H1 (cell line): Measurements from ENCODE around the gene ANKRD17. TPM values are rescaled to one million over a fixed set of nuclear protein-coding genes. Genes with fewer than 3 reads are reported as not detected.

Source experiments
- CTCF ChIA-PET: fragments of 300-600 bp; sonication (Branson Sonifier 250); formaldehyde crosslinking; loops from one replicate; lab custom pipeline; 2021; ENCODE audit not compliant: partially characterized antibody; lab: Charles Lee
- POLR2A ChIA-PET: fragments of 300-600 bp; sonication (Branson Sonifier 250); formaldehyde crosslinking; loops from one replicate; lab custom pipeline; 2021; ENCODE audit warnings: inconsistent platforms; ENCODE audit not compliant: partially characterized antibody; lab: Charles Lee
- DNase-seq, 2 experiments: peaks; one replicate each; pipeline versions ENCODE4 v3.0.0 to v3.0.0-alpha.2; 2010 to 2022; ENCODE audit warnings: low spot score in 2 of 2, low read depth in 1 of 2, mixed read lengths in 1 of 2
- FAIRE-seq: peaks from 2 replicates; lab custom pipeline; 2011; peaks lifted over from hg19 to GRCh38; lab: Jason Lieb, UNC
- H2AFZ ChIP-seq: 2 replicates; pipeline ENCODE4 v1.8.1; 2012; ENCODE audit warnings: low read length, inconsistent platforms
- H2AK5ac ChIP-seq: 2 replicates; pipeline ENCODE4 v1.6.1; 2013; ENCODE audit warnings: low read depth, low read length
- H2BK120ac ChIP-seq: replicated peaks from 2 replicates; pipeline ENCODE3; 2013; ENCODE audit warnings: low read depth, low read length, inconsistent platforms
- H2BK12ac ChIP-seq: 2 replicates; pipeline ENCODE4 v1.6.1; 2013; ENCODE audit warnings: low read depth, low read length
- H2BK15ac ChIP-seq: 2 replicates; pipeline ENCODE4 v1.6.1; 2013; ENCODE audit warnings: low read length
- H2BK20ac ChIP-seq: 2 replicates; pipeline ENCODE4 v1.6.1; 2013; ENCODE audit warnings: low read length
- H2BK5ac ChIP-seq: 2 replicates; pipeline ENCODE4 v1.6.1; 2013; ENCODE audit warnings: low read depth, low read length
- H3K14ac ChIP-seq: 2 replicates; pipeline ENCODE4 v1.6.1; 2013; ENCODE audit warnings: inconsistent platforms; ENCODE audit not compliant: insufficient read length
- H3K18ac ChIP-seq: 2 replicates; pipeline ENCODE4 v1.6.1; 2013; ENCODE audit warnings: low read length; ENCODE audit errors: extremely low read depth
- H3K23ac ChIP-seq: 2 replicates; pipeline ENCODE4 v1.6.1; 2013; ENCODE audit warnings: inconsistent platforms; ENCODE audit not compliant: insufficient read length
- H3K23me2 ChIP-seq: 2 replicates; pipeline ENCODE4 v1.6.1; 2013; ENCODE audit warnings: low read depth, low read length
- H3K27ac ChIP-seq: 2 replicates; pipeline ENCODE4 v1.6.1; 2011; ENCODE audit warnings: low read depth, low read length, inconsistent platforms
- H3K27me3 ChIP-seq, 4 experiments: replicated peaks in 1 of 4; 1 replicate in 1 of 4; 2 replicates in 3 of 4; pipeline versions ENCODE4 v1.6.1 to v1.8.1; 2011 to 2013; ENCODE audit warnings: low read length in 3 of 4, mild to moderate bottlenecking in 3 of 4, inconsistent platforms in 2 of 4, mixed read lengths in 2 of 4, moderate library complexity in 1 of 4; ENCODE audit not compliant: control insufficient read depth in 3 of 4, insufficient read depth in 3 of 4; ENCODE audit errors: extremely low read depth in 1 of 4
- H3K36me3 ChIP-seq, 4 experiments: 2 replicates each; pipeline versions ENCODE4 v1.6.1 to v1.8.1; 2011 to 2013; ENCODE audit warnings: mild to moderate bottlenecking in 4 of 4, low read length in 3 of 4, moderate library complexity in 2 of 4, control low read depth in 1 of 4, inconsistent platforms in 1 of 4; ENCODE audit not compliant: insufficient read depth in 4 of 4, control insufficient read depth in 2 of 4
- H3K4ac ChIP-seq: replicated peaks from 2 replicates; pipeline ENCODE3; 2013; ENCODE audit warnings: low read length, low read depth, mixed read lengths, inconsistent platforms; ENCODE audit not compliant: insufficient read length
- H3K4me1 ChIP-seq, 4 experiments: replicated peaks in 1 of 4; 1 replicate in 1 of 4; 2 replicates in 3 of 4; pipeline versions ENCODE4 v1.6.1 to v1.8.1; 2011 to 2013; ENCODE audit warnings: low read length in 3 of 4, inconsistent platforms in 2 of 4, mixed read lengths in 1 of 4; ENCODE audit not compliant: insufficient read depth in 4 of 4, control insufficient read depth in 3 of 4
- H3K4me2 ChIP-seq, 2 experiments: 2 replicates each; pipeline versions ENCODE4 v1.6.1 to v1.8.1; 2011 to 2013; ENCODE audit warnings: low read depth in 2 of 2, low read length in 2 of 2, control low read depth in 1 of 2, inconsistent platforms in 1 of 2, mild to moderate bottlenecking in 1 of 2; ENCODE audit not compliant: insufficient read depth in 1 of 2
- H3K4me3 ChIP-seq, 4 experiments: fragments of 200-600, 300-600 bp in 1 of 4; sonication (generic), shearing (Covaris generic), sonication (Bioruptor Twin) in 1 of 4; 2 replicates each; pipeline versions ENCODE4 v1.5.1 to v1.8.1; 2011 to 2016; ENCODE audit warnings: low read length in 4 of 4, low read depth in 3 of 4, control low read depth in 2 of 4, inconsistent platforms in 2 of 4, mild to moderate bottlenecking in 2 of 4, mixed read lengths in 1 of 4, moderate library complexity in 1 of 4; ENCODE audit not compliant: insufficient read depth in 2 of 4; ENCODE audit errors: extremely low read depth in 1 of 4
- H3K56ac ChIP-seq: replicated peaks from 2 replicates; pipeline ENCODE3; 2013; ENCODE audit warnings: low read depth, mild to moderate bottlenecking, mixed read lengths, low read length, inconsistent platforms; ENCODE audit not compliant: insufficient read length
- H3K79me1 ChIP-seq: 2 replicates; pipeline ENCODE4 v1.6.1; 2013; ENCODE audit warnings: low read depth, low read length, control low read depth
- H3K79me2 ChIP-seq, 2 experiments: 2 replicates each; pipeline versions ENCODE4 v1.6.1 to v1.8.1; 2012 to 2013; ENCODE audit warnings: low read length in 2 of 2, mild to moderate bottlenecking in 2 of 2, inconsistent platforms in 1 of 2; ENCODE audit not compliant: insufficient read depth in 2 of 2, control insufficient read depth in 1 of 2
- H3K9ac ChIP-seq, 4 experiments: replicated peaks in 1 of 4; 1 replicate in 1 of 4; 2 replicates in 3 of 4; pipeline versions ENCODE4 v1.6.1 to v1.8.1; 2011 to 2013; ENCODE audit warnings: low read depth in 3 of 4, low read length in 3 of 4, control low read depth in 2 of 4, mild to moderate bottlenecking in 2 of 4, moderate library complexity in 2 of 4, inconsistent platforms in 1 of 4; ENCODE audit errors: extremely low read depth in 1 of 4
- H3K9me3 ChIP-seq, 2 experiments: 2 replicates each; pipeline versions ENCODE4 v1.6.1 to v1.8.1; 2012 to 2013; ENCODE audit warnings: mild to moderate bottlenecking in 2 of 2, moderate library complexity in 2 of 2, control low read depth in 1 of 2, inconsistent platforms in 1 of 2, low read depth in 1 of 2, low read length in 1 of 2, mixed read lengths in 1 of 2; ENCODE audit not compliant: insufficient read depth in 2 of 2
- H4K20me1 ChIP-seq, 2 experiments: replicated peaks in 1 of 2; 2 replicates each; pipeline versions ENCODE3 to v1.8.1; 2011 to 2013; ENCODE audit warnings: inconsistent platforms in 2 of 2, low read length in 2 of 2, mild to moderate bottlenecking in 1 of 2; ENCODE audit not compliant: insufficient read depth in 2 of 2, control insufficient read depth in 1 of 2
- H4K5ac ChIP-seq: 2 replicates; pipeline ENCODE4 v1.6.1; 2013; ENCODE audit warnings: low read length, low read depth, mixed read lengths, inconsistent platforms; ENCODE audit not compliant: insufficient read length
- H4K8ac ChIP-seq: 2 replicates; pipeline ENCODE4 v1.8.0; 2013; ENCODE audit warnings: mild to moderate bottlenecking, moderate library complexity, low read length, inconsistent platforms; ENCODE audit not compliant: insufficient read depth; ENCODE audit errors: extremely low read depth
- H4K91ac ChIP-seq: replicated peaks from 2 replicates; pipeline ENCODE3; 2013; ENCODE audit warnings: low read length, mixed read lengths, inconsistent platforms; ENCODE audit not compliant: insufficient read length
- BCL11A ChIP-seq, 2 experiments: IDR thresholded peaks; one replicate each; pipeline ENCODE4 v1.6.1; 2011; ENCODE audit warnings: low read depth in 2 of 2, low read length in 2 of 2, mild to moderate bottlenecking in 2 of 2
- BRCA1 ChIP-seq: IDR thresholded peaks from 2 replicates; pipeline ENCODE4 v1.6.1; 2012; ENCODE audit warnings: low read depth, low read length, improper control_type of control experiment
- CHD2 ChIP-seq: IDR thresholded peaks from 2 replicates; pipeline ENCODE4 v1.6.1; 2012; ENCODE audit warnings: low read length, improper control_type of control experiment
- EGR1 ChIP-seq: IDR thresholded peaks from 2 replicates; pipeline ENCODE4 v1.6.1; 2011; ENCODE audit warnings: low read depth, low read length, borderline replicate concordance
- MAX ChIP-seq: IDR thresholded peaks from 2 replicates; pipeline ENCODE4 v1.6.1; 2012; ENCODE audit warnings: inconsistent platforms
- NRF1 ChIP-seq: IDR thresholded peaks from 2 replicates; pipeline ENCODE4 v1.6.1; 2011; ENCODE audit warnings: mild to moderate bottlenecking, low read depth, low read length, improper control_type of control experiment
- PHF8 ChIP-seq: fragments of 200-600 bp; sonication (generic); conservative IDR thresholded peaks from 2 replicates; pipeline ENCODE4 v1.7.1; 2012; ENCODE audit warnings: low read depth, mild to moderate bottlenecking, inconsistent platforms, low read length, moderate library complexity
- WGBS, 2 experiments: shearing (Covaris generic) in 1 of 2; methylation state at CpG; one replicate each; pipeline versions ENCODE4 v1.1.6 to v1.1.7; 2013 to 2015; ENCODE audit warnings: low lambda C conversion rate in 2 of 2, mixed read lengths in 2 of 2, inconsistent platforms in 1 of 2, low coverage in 1 of 2, missing lambda C conversion rate in 1 of 2; ENCODE audit not compliant: insufficient replicate concordance in 2 of 2, insufficient coverage in 1 of 2, insufficient read length in 1 of 2; ENCODE audit errors: extremely low coverage in 1 of 2, missing lambda C conversion rate in 1 of 2; 5-methylcytosine and 5-hydroxymethylcytosine counted together
- polyA plus RNA-seq, 7 experiments: library from polyadenylated mRNA; depleted of rRNA in 3 of 7; stranded (reverse) in 5 of 7; unstranded in 2 of 7; fragments of >200 nt in 5 of 7; fragments of 200-250 nt in 2 of 7; gene quantifications; 1 replicate in 5 of 7; 2 replicates in 1 of 7; 4 replicates in 1 of 7; pipeline versions ENCODE4 v1.2.1 to v1.2.3, GENCODE V29; 2011 to 2013; ENCODE audit warnings: missing spikeins in 2 of 7, mixed read lengths in 2 of 7
- total RNA-seq: library from RNA; stranded (reverse); fragmentation: NEBNext Ultra II Directional; extraction: Animal tissue kit (Norgen Biotek cat#: 25700); gene quantifications from 2 replicates; pipeline ENCODE4 v1.2.1, GENCODE V29; 2021

Gene ANKRD17
- total and polyA plus RNA-seq, 2 of the 8 experiments (the other 6 are each of a cell fraction or from before 2014, with no cell fraction given) = 42.4 to 93.7 TPM

- peaks cover 3 to 20% (median 6%) of the 10 kb centered on the region in 4 experiments; a peak in 4 of 7 replicates for H3K4me1 ChIP-seq
- no peaks in the 10 kb centered on the region for H3K23me2 ChIP-seq
- H2BK15ac ChIP-seq = no peak overlapping the region
- H3K9me3 ChIP-seq = no peaks in the 10 kb centered on the region
- H2BK12ac ChIP-seq = no peak overlapping the region
- H3K79me1 ChIP-seq = no peaks in the 10 kb centered on the region
- CTCF ChIA-PET = interaction anchor here (0.6 kb wide), 1 partner anchor 14 kb away, joined by 3 read pairs; no protein-coding TSS in a partner anchor
- no peak overlapping the region for H3K27ac ChIP-seq
- no peaks in the 10 kb centered on the region for H3K27me3 ChIP-seq
- H3K14ac ChIP-seq = no peak overlapping the region
- no peak overlapping the region for H4K5ac ChIP-seq
- H2BK20ac ChIP-seq = no peak overlapping the region
- no peak overlapping the region for H3K23ac ChIP-seq
- H2AK5ac ChIP-seq = no peak overlapping the region
- FAIRE-seq (no peak), DNase-seq (no peak)
- H3K4me2 ChIP-seq = no peak overlapping the region
- peaks cover 1 to 15% (median 10%) of the 10 kb centered on the region in 4 experiments; a peak in 4 of 8 replicates for H3K36me3 ChIP-seq
- no peak overlapping the region for H3K56ac ChIP-seq
- H3K79me2 ChIP-seq = no peaks in the 10 kb centered on the region
- no peaks in the 10 kb centered on the region for H4K20me1 ChIP-seq
- H3K9ac ChIP-seq = no peak overlapping the region
- 78% methylated on average over 5 of the region's 5 CpGs; no CpG with 5 or more reads in 1 of the 2 experiments for WGBS, 2 experiments
- H2BK120ac ChIP-seq = no peak overlapping the region
- no peak overlapping the region for H2BK5ac ChIP-seq
- H2AFZ ChIP-seq = no peak overlapping the region
- POLR2A ChIA-PET = no interaction called here
- H4K8ac ChIP-seq = no peak overlapping the region
- no peak overlapping the region for H3K4me3 ChIP-seq
- no peak overlapping the region for H4K91ac ChIP-seq
- H3K4ac ChIP-seq = no peak overlapping the region
- H3K18ac ChIP-seq = no peak overlapping the region
- TF ChIP-seq NRF1 = no peak
- TF ChIP-seq CHD2 = no peak
- no peak for TF ChIP-seq MAX
- TF ChIP-seq EGR1 = no peak
- no peak for TF ChIP-seq BRCA1
- TF ChIP-seq PHF8 = no peak
- no peak for TF ChIP-seq BCL11A (IDR thresholded peaks at IDR 0.05; ENCODE audit: low read depth in 2 of 2, low read length in 2 of 2)
Measured at GRCh38 chr4:73053076-73053475, 205.5 kb downstream of the ANKRD17 start.
